Measurements from ENCODE around the gene TP53I11. TPM values are rescaled to one million over a fixed set of nuclear protein-coding genes. Genes with fewer than 3 reads are reported as not detected.

Gene TP53I11
- total RNA-seq, 1 experiment from 2014 or later: 42.4 TPM

GRCh38 chr11:44939673-44940395 is 10.8 kb downstream of the TP53I11 start:
- CTCF ChIA-PET: interaction anchor here (0.7 to 9.2 kb wide), 8 partner anchors 11 to 171 kb away, joined by 4 to 361 read pairs (median 28); no protein-coding TSS in a partner anchor
- no peak overlapping the region for H3K4me3 Mint-ChIP-seq
- peaks cover 29% of the 10 kb centered on the region for H3K4me1 Mint-ChIP-seq
- peaks cover 4% of the 10 kb centered on the region for H3K9me3 Mint-ChIP-seq
- peaks cover 5% of the 10 kb centered on the region for H3K36me3 Mint-ChIP-seq
- peak; percentile 15; the same call in 1 of the 2 replicates for ATAC-seq
- POLR2A ChIA-PET: no interaction called here
- TF ChIP-seq KAT7 (CRISPR knock-in tag; IDR thresholded peaks at IDR 0.05; ENCODE audit: borderline replicate concordance) (no peak), CTCF (IDR thresholded peaks at IDR 0.05) (peak; percentile 31; the same call in 1 of the 2 replicates), EMX1 (CRISPR knock-in tag; IDR thresholded peaks at IDR 0.05) (no peak), FOXJ3 (CRISPR knock-in tag; IDR thresholded peaks at IDR 0.05; ENCODE audit: borderline replicate concordance) (no peak)
- H3K27ac Mint-ChIP-seq: peak overlapping the region; percentile 60; the same call in 1 of the 2 replicates
- DNase-seq (ENCODE audit: low spot score): no peak
- H3K27me3 Mint-ChIP-seq (ENCODE audit: low read depth): no peaks in the 10 kb centered on the region

- H3K9me3 Mint-ChIP-seq: peaks cover 4% of the 10 kb centered on the region
- ATAC-seq (0 out of 2 replicates have a peak, but pooled peaks have one; percentile 7), DNase-seq (ENCODE audit: low spot score) (no peak)
- H3K27me3 Mint-ChIP-seq (ENCODE audit: low read depth): no peaks in the 10 kb centered on the region; the same call in 1 of the 2 replicates
- peaks cover 5% of the 10 kb centered on the region for H3K36me3 Mint-ChIP-seq
- H3K4me3 Mint-ChIP-seq: no peak overlapping the region
- H3K27ac Mint-ChIP-seq: no peak overlapping the region
- TF ChIP-seq MYBL2 (CRISPR knock-in tag; IDR thresholded peaks at IDR 0.05): no peak
- 0 out of 2 replicates have a peak, but pooled peaks have one; percentile 33 for TF ChIP-seq FOXP1 (CRISPR knock-in tag; IDR thresholded peaks at IDR 0.05; ENCODE audit: borderline replicate concordance)
- ChIA-PET POLR2A (interaction anchor here (0.7 to 2.6 kb wide), 3 partner anchors 11 to 167 kb away, joined by 3 to 8 read pairs (median 5); no protein-coding TSS in a partner anchor), CTCF (interaction anchor here (1.1 to 9.2 kb wide), 11 partner anchors 9 to 173 kb away, joined by 3 to 361 read pairs (median 53); no protein-coding TSS in a partner anchor)
- peaks cover 13% of the 10 kb centered on the region for H3K4me1 Mint-ChIP-seq
Measured at GRCh38 chr11:44938066-44938691, 12.5 kb downstream of the TP53I11 start.

GRCh38 chr11:44936951-44937543 is 13.6 kb downstream of the TP53I11 start:
- CTCF ChIA-PET: interaction anchor here (0.6 to 9.2 kb wide), 63 partner anchors 8 to 1257 kb away, joined by 3 to 361 read pairs (median 6); partner anchors contain the start of genes HSD17B12, SYT13 and TP53I11
- no peak overlapping the region for H3K4me3 Mint-ChIP-seq
- peaks cover 5% of the 10 kb centered on the region for H3K36me3 Mint-ChIP-seq
- H3K27me3 Mint-ChIP-seq (ENCODE audit: low read depth): no peaks in the 10 kb centered on the region; the same call in 1 of the 2 replicates
- ATAC-seq (peak; percentile 2; the same call in 1 of the 2 replicates), DNase-seq (ENCODE audit: low spot score) (no peak)
- TF ChIP-seq KAT7 (CRISPR knock-in tag; IDR thresholded peaks at IDR 0.05; ENCODE audit: borderline replicate concordance): no peak
- no peak for TF ChIP-seq TP53 (CRISPR knock-in tag; IDR thresholded peaks at IDR 0.05)
- TF ChIP-seq ZNF219 (CRISPR knock-in tag; IDR thresholded peaks at IDR 0.05; ENCODE audit: borderline replicate concordance): no peak
- TF ChIP-seq HMGA2 (CRISPR knock-in tag; IDR thresholded peaks at IDR 0.05): no peak
- no peak for TF ChIP-seq TCF7 (CRISPR knock-in tag; IDR thresholded peaks at IDR 0.05; ENCODE audit: low read depth)
- no peak for TF ChIP-seq AFF4 (CRISPR knock-in tag; IDR thresholded peaks at IDR 0.05; ENCODE audit: borderline replicate concordance)
- TF ChIP-seq ZMAT4 (CRISPR knock-in tag; IDR thresholded peaks at IDR 0.05): no peak
- TF ChIP-seq JUN (CRISPR knock-in tag; IDR thresholded peaks at IDR 0.05): no peak
- H3K4me1 Mint-ChIP-seq: 0 out of 2 replicates have a peak, but pooled peaks cover 4% of the 10 kb centered on the region
- POLR2A ChIA-PET: interaction anchor here (1.0 to 2.6 kb wide), 4 partner anchors 11 to 173 kb away, joined by 3 to 8 read pairs (median 4); no protein-coding TSS in a partner anchor
- H3K27ac Mint-ChIP-seq: no peak overlapping the region
- peaks cover 4% of the 10 kb centered on the region for H3K9me3 Mint-ChIP-seq
